Measurements from ENCODE around the gene VPS35L. TPM values are rescaled to one million over a fixed set of nuclear protein-coding genes. Genes with fewer than 3 reads are reported as not detected.
A peak's percentile ranks its signal among the peaks of the same experiment; 100 is the strongest.

The VPS35L gene
- total and polyA plus RNA-seq, 2 experiments from 2014 or later, result 48.0 to 54.6 TPM

DNA sequence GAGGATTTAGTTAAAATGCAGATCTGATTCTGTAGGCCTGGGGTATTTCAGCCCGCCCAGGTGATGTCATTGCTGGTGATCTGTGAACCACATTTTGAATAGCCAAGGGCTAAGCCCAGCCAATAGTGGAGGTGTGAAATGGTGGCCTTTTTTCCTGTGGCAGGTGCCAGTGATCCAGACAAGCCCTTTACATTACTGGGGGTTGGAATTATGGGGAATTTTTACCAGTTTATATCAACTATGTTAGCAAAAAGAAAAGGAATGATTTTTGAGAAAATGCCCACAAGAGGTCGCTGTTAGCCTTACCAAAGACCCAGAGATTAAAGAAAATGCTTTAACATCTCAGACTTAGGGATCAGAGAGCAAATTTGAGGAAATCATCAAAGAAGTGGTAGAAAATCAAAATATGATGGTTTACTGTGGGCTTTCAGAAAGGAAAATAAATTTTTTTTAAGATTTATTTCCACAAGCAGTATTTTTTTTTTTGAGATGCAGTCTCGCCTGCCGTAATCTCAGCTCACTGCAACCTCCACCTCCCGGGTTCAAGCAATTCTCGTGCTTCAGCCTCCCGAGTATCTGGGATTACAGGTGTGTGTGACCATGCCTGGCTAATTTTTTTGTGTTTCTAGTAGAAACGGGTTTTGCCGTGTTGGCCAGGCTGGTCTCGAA is 3.9 kb downstream of the VPS35L start:
- peak; percentile 85 for DNase-seq (ENCODE audit: low spot score)
- TF ChIP-seq, protein P1, sequence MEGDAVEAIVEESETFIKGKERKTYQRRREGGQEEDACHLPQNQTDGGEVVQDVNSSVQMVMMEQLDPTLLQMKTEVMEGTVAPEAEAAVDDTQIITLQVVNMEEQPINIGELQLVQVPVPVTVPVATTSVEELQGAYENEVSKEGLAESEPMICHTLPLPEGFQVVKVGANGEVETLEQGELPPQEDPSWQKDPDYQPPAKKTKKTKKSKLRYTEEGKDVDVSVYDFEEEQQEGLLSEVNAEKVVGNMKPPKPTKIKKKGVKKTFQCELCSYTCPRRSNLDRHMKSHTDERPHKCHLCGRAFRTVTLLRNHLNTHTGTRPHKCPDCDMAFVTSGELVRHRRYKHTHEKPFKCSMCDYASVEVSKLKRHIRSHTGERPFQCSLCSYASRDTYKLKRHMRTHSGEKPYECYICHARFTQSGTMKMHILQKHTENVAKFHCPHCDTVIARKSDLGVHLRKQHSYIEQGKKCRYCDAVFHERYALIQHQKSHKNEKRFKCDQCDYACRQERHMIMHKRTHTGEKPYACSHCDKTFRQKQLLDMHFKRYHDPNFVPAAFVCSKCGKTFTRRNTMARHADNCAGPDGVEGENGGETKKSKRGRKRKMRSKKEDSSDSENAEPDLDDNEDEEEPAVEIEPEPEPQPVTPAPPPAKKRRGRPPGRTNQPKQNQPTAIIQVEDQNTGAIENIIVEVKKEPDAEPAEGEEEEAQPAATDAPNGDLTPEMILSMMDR (conservative IDR thresholded peaks at IDR 0.05; ENCODE audit: low read depth in 2 of 2), result peak; percentile 57 to 92
- TF ChIP-seq CREB1 (CRISPR knock-in tag; IDR thresholded peaks at IDR 0.05; ENCODE audit: low read depth), result no peak
- H3K27me3 Mint-ChIP-seq (ENCODE audit: insufficient read depth, low read depth, poor library complexity), result peaks cover 13% of the 10 kb centered on the region
- no peak overlapping the region for H3K4me2 ChIP-seq
- peaks cover 27% of the 10 kb centered on the region for H3K36me3 Mint-ChIP-seq (ENCODE audit: low read depth)
- ATAC-seq, result no peak
- H4K20me1 ChIP-seq (replicated peaks; ENCODE audit: insufficient read depth), result no peaks in the 10 kb centered on the region
- peaks cover 12% of the 10 kb centered on the region for H3K4me1 Mint-ChIP-seq
- no peaks in the 10 kb centered on the region for H3K27me3 ChIP-seq (ENCODE audit: insufficient read depth)
- H3K27ac ChIP-seq (ENCODE audit: low read depth), result no peak overlapping the region
- H3K4me3 Mint-ChIP-seq, result no peak overlapping the region
- H3K9me2 ChIP-seq (ENCODE audit: insufficient read depth), result no peaks in the 10 kb centered on the region
- peaks cover 10% of the 10 kb centered on the region for H3K9me3 Mint-ChIP-seq
- H2AFZ ChIP-seq, result no peak overlapping the region
- H3K4me3 ChIP-seq, result no peak overlapping the region
- 0 out of 2 replicates have a peak, but pooled peaks cover 3% of the 10 kb centered on the region for H3F3A ChIP-seq (replicated peaks; ENCODE audit: low read depth)
- peaks cover 51% of the 10 kb centered on the region for H3K79me2 ChIP-seq (replicated peaks; ENCODE audit: insufficient read depth)
- no peaks in the 10 kb centered on the region for H3K4me1 ChIP-seq (ENCODE audit: insufficient read depth)
- H3K36me3 ChIP-seq (ENCODE audit: insufficient read depth), result no peaks in the 10 kb centered on the region
- H3K27ac Mint-ChIP-seq, result peak overlapping the region; percentile 47

DNA sequence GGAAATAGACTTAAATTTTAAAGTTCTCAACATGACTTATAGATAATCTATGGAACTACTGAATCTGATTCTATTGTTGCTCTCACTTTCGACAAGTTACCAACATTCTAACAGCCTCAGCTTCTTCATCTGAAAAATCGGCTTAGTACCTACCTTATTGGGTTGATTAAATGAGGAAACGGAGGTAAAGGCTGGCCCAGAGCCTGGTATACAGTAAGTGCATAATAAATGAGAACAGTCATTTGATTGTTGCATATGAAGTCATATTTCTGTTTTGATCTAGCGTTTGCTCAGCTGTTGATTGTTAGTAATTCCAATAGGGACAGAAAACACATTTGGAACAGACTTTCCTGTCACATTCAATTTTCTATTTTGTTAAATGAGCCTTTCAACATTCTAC is 4.6 kb downstream of the VPS35L start:
- TF ChIP-seq, protein P2, sequence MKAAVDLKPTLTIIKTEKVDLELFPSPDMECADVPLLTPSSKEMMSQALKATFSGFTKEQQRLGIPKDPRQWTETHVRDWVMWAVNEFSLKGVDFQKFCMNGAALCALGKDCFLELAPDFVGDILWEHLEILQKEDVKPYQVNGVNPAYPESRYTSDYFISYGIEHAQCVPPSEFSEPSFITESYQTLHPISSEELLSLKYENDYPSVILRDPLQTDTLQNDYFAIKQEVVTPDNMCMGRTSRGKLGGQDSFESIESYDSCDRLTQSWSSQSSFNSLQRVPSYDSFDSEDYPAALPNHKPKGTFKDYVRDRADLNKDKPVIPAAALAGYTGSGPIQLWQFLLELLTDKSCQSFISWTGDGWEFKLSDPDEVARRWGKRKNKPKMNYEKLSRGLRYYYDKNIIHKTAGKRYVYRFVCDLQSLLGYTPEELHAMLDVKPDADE (IDR thresholded peaks at IDR 0.05), result no peak
- no peak for TF ChIP-seq ZNF114 (CRISPR knock-in tag; IDR thresholded peaks at IDR 0.05)
- Histone ChIP-seq H3K79me2 (replicated peaks; ENCODE audit: insufficient read depth) (peaks cover 51% of the 10 kb centered on the region), H3K4me2 (no peak overlapping the region), H3F3A (replicated peaks; ENCODE audit: low read depth) (0 out of 2 replicates have a peak, but pooled peaks cover 3% of the 10 kb centered on the region), H3K9me2 (ENCODE audit: insufficient read depth) (no peaks in the 10 kb centered on the region), H2AFZ (no peak overlapping the region), H3K4me1 (ENCODE audit: insufficient read depth) (no peaks in the 10 kb centered on the region), H4K20me1 (replicated peaks; ENCODE audit: insufficient read depth) (no peaks in the 10 kb centered on the region), H3K27me3 (ENCODE audit: insufficient read depth) (no peaks in the 10 kb centered on the region), H3K27ac (ENCODE audit: low read depth) (no peak overlapping the region), H3K4me3 (no peak overlapping the region), H3K36me3 (ENCODE audit: insufficient read depth) (no peaks in the 10 kb centered on the region)
- Mint-ChIP-seq H3K4me1 (peaks cover 12% of the 10 kb centered on the region), H3K27ac (no peak overlapping the region), H3K4me3 (no peak overlapping the region), H3K9me3 (peaks cover 10% of the 10 kb centered on the region), H3K36me3 (ENCODE audit: low read depth) (peaks cover 34% of the 10 kb centered on the region), H3K27me3 (ENCODE audit: insufficient read depth, low read depth, poor library complexity) (peaks cover 11% of the 10 kb centered on the region)
- ATAC-seq (no peak), DNase-seq (ENCODE audit: low spot score) (no peak)

DNA sequence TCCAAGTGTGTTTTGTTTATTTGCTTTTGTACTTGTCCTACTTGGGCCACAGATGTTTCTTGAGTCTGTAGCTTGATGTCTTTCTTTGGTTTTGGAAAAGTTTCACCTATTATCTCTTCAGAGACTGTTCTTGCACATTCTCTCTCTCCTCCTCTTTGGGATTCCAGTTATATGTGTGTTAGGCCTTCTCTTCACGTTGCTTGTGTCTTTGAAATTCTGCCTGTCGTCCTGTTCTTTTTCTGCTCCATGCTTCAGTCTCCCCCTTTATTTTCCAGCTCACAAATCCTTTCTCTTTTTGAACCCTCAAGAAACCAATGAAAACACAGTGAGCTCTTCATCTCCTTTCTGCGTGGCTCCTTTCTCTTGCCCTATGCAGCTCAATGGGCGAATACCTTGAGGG is 7.9 kb downstream of the VPS35L start:
- peaks cover 11% of the 10 kb centered on the region; the same call in 1 of the 2 replicates for H3K36me3 ChIP-seq (ENCODE audit: insufficient read depth)
- H3K4me3 ChIP-seq, result no peak overlapping the region
- H3K9me2 ChIP-seq (ENCODE audit: insufficient read depth), result no peaks in the 10 kb centered on the region
- DNase-seq (ENCODE audit: low spot score) (no peak), ATAC-seq (no peak)
- H4K20me1 ChIP-seq (replicated peaks; ENCODE audit: insufficient read depth), result no peaks in the 10 kb centered on the region
- H3K27ac ChIP-seq (ENCODE audit: low read depth), result no peak overlapping the region
- Mint-ChIP-seq H3K4me3 (no peak overlapping the region), H3K36me3 (ENCODE audit: low read depth) (peaks cover 53% of the 10 kb centered on the region), H3K9me3 (peaks cover 10% of the 10 kb centered on the region), H3K27me3 (ENCODE audit: insufficient read depth, low read depth, poor library complexity) (peaks cover 4% of the 10 kb centered on the region), H3K4me1 (peaks cover 7% of the 10 kb centered on the region; the same call in 1 of the 3 replicates), H3K27ac (no peak overlapping the region)
- H3F3A ChIP-seq (replicated peaks; ENCODE audit: low read depth), result no peaks in the 10 kb centered on the region
- H3K27me3 ChIP-seq (ENCODE audit: insufficient read depth), result no peaks in the 10 kb centered on the region
- no peaks in the 10 kb centered on the region for H3K4me1 ChIP-seq (ENCODE audit: insufficient read depth)
- no peak overlapping the region for H3K4me2 ChIP-seq
- no peak overlapping the region for H2AFZ ChIP-seq
- H3K79me2 ChIP-seq (replicated peaks; ENCODE audit: insufficient read depth), result peaks cover 34% of the 10 kb centered on the region
- TF ChIP-seq EZH2phosphoT487 (IDR thresholded peaks at IDR 0.05; ENCODE audit: unreplicated experiment) (no peak), JUNB (IDR thresholded peaks at IDR 0.05; ENCODE audit: unreplicated experiment) (no peak), NANOG (IDR thresholded peaks at IDR 0.05; ENCODE audit: borderline replicate concordance) (no peak), POLR2AphosphoS5 (IDR thresholded peaks at IDR 0.05; ENCODE audit: low read depth) (no peak), CREB1 (CRISPR knock-in tag; IDR thresholded peaks at IDR 0.05; ENCODE audit: low read depth) (no peak), EZH2 (IDR thresholded peaks at IDR 0.05; ENCODE audit: low read depth, unreplicated experiment) (no peak)
- TF ChIP-seq, protein P2 (IDR thresholded peaks at IDR 0.05), result no peak
- TF ChIP-seq, protein P3, sequence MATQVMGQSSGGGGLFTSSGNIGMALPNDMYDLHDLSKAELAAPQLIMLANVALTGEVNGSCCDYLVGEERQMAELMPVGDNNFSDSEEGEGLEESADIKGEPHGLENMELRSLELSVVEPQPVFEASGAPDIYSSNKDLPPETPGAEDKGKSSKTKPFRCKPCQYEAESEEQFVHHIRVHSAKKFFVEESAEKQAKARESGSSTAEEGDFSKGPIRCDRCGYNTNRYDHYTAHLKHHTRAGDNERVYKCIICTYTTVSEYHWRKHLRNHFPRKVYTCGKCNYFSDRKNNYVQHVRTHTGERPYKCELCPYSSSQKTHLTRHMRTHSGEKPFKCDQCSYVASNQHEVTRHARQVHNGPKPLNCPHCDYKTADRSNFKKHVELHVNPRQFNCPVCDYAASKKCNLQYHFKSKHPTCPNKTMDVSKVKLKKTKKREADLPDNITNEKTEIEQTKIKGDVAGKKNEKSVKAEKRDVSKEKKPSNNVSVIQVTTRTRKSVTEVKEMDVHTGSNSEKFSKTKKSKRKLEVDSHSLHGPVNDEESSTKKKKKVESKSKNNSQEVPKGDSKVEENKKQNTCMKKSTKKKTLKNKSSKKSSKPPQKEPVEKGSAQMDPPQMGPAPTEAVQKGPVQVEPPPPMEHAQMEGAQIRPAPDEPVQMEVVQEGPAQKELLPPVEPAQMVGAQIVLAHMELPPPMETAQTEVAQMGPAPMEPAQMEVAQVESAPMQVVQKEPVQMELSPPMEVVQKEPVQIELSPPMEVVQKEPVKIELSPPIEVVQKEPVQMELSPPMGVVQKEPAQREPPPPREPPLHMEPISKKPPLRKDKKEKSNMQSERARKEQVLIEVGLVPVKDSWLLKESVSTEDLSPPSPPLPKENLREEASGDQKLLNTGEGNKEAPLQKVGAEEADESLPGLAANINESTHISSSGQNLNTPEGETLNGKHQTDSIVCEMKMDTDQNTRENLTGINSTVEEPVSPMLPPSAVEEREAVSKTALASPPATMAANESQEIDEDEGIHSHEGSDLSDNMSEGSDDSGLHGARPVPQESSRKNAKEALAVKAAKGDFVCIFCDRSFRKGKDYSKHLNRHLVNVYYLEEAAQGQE (IDR thresholded peaks at IDR 0.05; ENCODE audit: unreplicated experiment), result no peak
